CD14-positive monocyte (primary cell): ENCODE measurements around the gene TMEM158. TPM values are rescaled to one million over a fixed set of nuclear protein-coding genes. Genes with fewer than 3 reads are reported as not detected.

ENCODE experiments used
- DNase-seq, 3 donors: peaks; one replicate each; pipeline ENCODE4 v3.0.0-alpha.2; 2011 to 2022
- H2AFZ ChIP-seq: 2 replicates; pipeline ENCODE4 v1.6.0; 2012; ENCODE audit warnings: mild to moderate bottlenecking, low read depth, low read length, inconsistent platforms; ENCODE audit not compliant: insufficient read depth, poor library complexity, severe bottlenecking
- H3K27ac ChIP-seq, 2 donors: 1 replicate in 1 of 2; 2 replicates in 1 of 2; pipeline ENCODE4 v1.5.1; 2012 to 2013; ENCODE audit warnings: low read length in 2 of 2, control low read depth in 1 of 2, inconsistent platforms in 1 of 2, low read depth in 1 of 2, mild to moderate bottlenecking in 1 of 2
- H3K27me3 ChIP-seq, 2 donors: one replicate each; pipeline versions ENCODE4 v1.6.0 to v1.6.1; 2011 to 2013; ENCODE audit warnings: low read length in 2 of 2; ENCODE audit not compliant: control insufficient read depth in 2 of 2, insufficient read depth in 2 of 2
- H3K36me3 ChIP-seq, 2 donors: replicated peaks in 1 of 2; 1 replicate in 1 of 2; 2 replicates in 1 of 2; pipeline versions ENCODE4 v1.5.1 to v1.6.1; 2012 to 2013; ENCODE audit warnings: low read length in 2 of 2, control low read depth in 1 of 2, inconsistent platforms in 1 of 2, mild to moderate bottlenecking in 1 of 2; ENCODE audit not compliant: insufficient read depth in 2 of 2, control insufficient read depth in 1 of 2
- H3K4me1 ChIP-seq, 2 donors: 1 replicate in 1 of 2; 2 replicates in 1 of 2; pipeline versions ENCODE4 v1.5.1 to v1.6.1; 2012 to 2013; ENCODE audit warnings: low read length in 2 of 2, control low read depth in 1 of 2, inconsistent platforms in 1 of 2, mild to moderate bottlenecking in 1 of 2, moderate library complexity in 1 of 2; ENCODE audit not compliant: insufficient read depth in 2 of 2, control insufficient read depth in 1 of 2
- H3K4me2 ChIP-seq: replicated peaks from 2 replicates; pipeline ENCODE3; 2012; ENCODE audit warnings: low read length, moderate library complexity, mild to moderate bottlenecking; ENCODE audit not compliant: poor library complexity, severe bottlenecking; ENCODE audit errors: extremely low read depth
- H3K4me3 ChIP-seq, 3 experiments: fragments of 200-600 bp in 1 of 3; sonication (generic) in 1 of 3; replicated peaks in 1 of 3; 1 replicate in 2 of 3; 2 replicates in 1 of 3; pipeline ENCODE4 v1.5.1; 2011 to 2013; ENCODE audit warnings: low read length in 3 of 3, mild to moderate bottlenecking in 3 of 3, control low read depth in 2 of 3, low read depth in 2 of 3, inconsistent platforms in 1 of 3, moderate library complexity in 1 of 3
- H3K79me2 ChIP-seq: 2 replicates; pipeline ENCODE4 v1.6.0; 2012; ENCODE audit warnings: mild to moderate bottlenecking, control low read depth, inconsistent platforms, low read length, moderate library complexity; ENCODE audit not compliant: insufficient read depth
- H3K9ac ChIP-seq: 2 replicates; pipeline ENCODE4 v1.6.0; 2017; ENCODE audit warnings: low read length, mild to moderate bottlenecking; ENCODE audit not compliant: insufficient read depth, poor library complexity, severe bottlenecking
- H3K9me3 ChIP-seq, 2 donors: replicated peaks in 1 of 2; 1 replicate in 1 of 2; 2 replicates in 1 of 2; pipeline versions ENCODE4 v1.5.1 to v1.6.1; 2012 to 2013; ENCODE audit warnings: low read length in 2 of 2, control low read depth in 1 of 2; ENCODE audit not compliant: control insufficient read depth in 1 of 2, insufficient read depth in 1 of 2
- H4K20me1 ChIP-seq: 2 replicates; pipeline ENCODE4 v1.6.0; 2012; ENCODE audit warnings: mild to moderate bottlenecking, low read length, control low read depth, moderate library complexity; ENCODE audit not compliant: insufficient read depth
- H3K27ac Mint-ChIP-seq, 7 donors: one replicate each; pipeline ENCODE4 v1.8.0; 2020; ENCODE audit warnings: mild to moderate bottlenecking in 7 of 7, mixed read lengths in 7 of 7, moderate library complexity in 6 of 7, inconsistent platforms in 2 of 7
- H3K27me3 Mint-ChIP-seq, 3 donors: one replicate each; pipeline ENCODE4 v1.8.0; 2021 to 2022; ENCODE audit warnings: low read depth in 3 of 3, mild to moderate bottlenecking in 3 of 3, mixed read lengths in 3 of 3, moderate library complexity in 3 of 3, inconsistent platforms in 1 of 3
- H3K36me3 Mint-ChIP-seq, 2 donors: one replicate each; pipeline ENCODE4 v1.8.0; 2020; ENCODE audit warnings: mixed read lengths in 2 of 2, inconsistent platforms in 1 of 2, mild to moderate bottlenecking in 1 of 2
- H3K4me1 Mint-ChIP-seq: one replicate; pipeline ENCODE4 v1.8.0; 2020; ENCODE audit warnings: mild to moderate bottlenecking, mixed read lengths
- H3K4me3 Mint-ChIP-seq, 2 donors: one replicate each; pipeline ENCODE4 v1.8.0; 2020; ENCODE audit warnings: mild to moderate bottlenecking in 2 of 2, mixed read lengths in 2 of 2, moderate library complexity in 1 of 2
- H3K9me3 Mint-ChIP-seq, 7 donors: one replicate each; pipeline ENCODE4 v1.8.0; 2020 to 2022; ENCODE audit warnings: mixed read lengths in 7 of 7, mild to moderate bottlenecking in 6 of 7, moderate library complexity in 6 of 7, inconsistent platforms in 2 of 7
- CTCF ChIP-seq: fragments of 200-600 bp; IDR thresholded peaks from one replicate; pipeline ENCODE4 v1.8.0; 2022; ENCODE audit warnings: antibody characterized with exemption, mild to moderate bottlenecking
- WGBS: methylation state at CpG from one replicate; pipeline ENCODE4 v1.1.5; 2013; ENCODE audit warnings: missing lambda C conversion rate; ENCODE audit not compliant: insufficient coverage; 5-methylcytosine and 5-hydroxymethylcytosine counted together
- intact Hi-C, 2 donors: fragments of 100-400 bp; cut with micrococcal nuclease; formaldehyde crosslinking; loops; one replicate each; pipeline versions ENCODE4 v1.15.0 to v1.15.1; 2023
- polyA plus RNA-seq, 3 donors: library from polyadenylated mRNA; depleted of rRNA in 1 of 3; unstranded in 2 of 3; stranded (reverse) in 1 of 3; fragments of 300-500 nt in 2 of 3; fragments of >200 nt in 1 of 3; fragmentation: Illumina TruSeq in 2 of 3; gene quantifications; 1 replicate in 2 of 3; 2 replicates in 1 of 3; pipeline ENCODE4 v1.2.3, GENCODE V29; 2012 to 2021

The TMEM158 gene
- polyA plus RNA-seq, 3 donors, result 0.19 to 0.88 TPM; not detected in 1

GRCh38 chr3:45182915-45183871, 42.9 kb downstream of the TMEM158 start:
- H2AFZ ChIP-seq, result no peak overlapping the region
- no peaks in the 10 kb centered on the region for H3K79me2 ChIP-seq
- intact Hi-C loops, result no loop called here
- H3K36me3 Mint-ChIP-seq, result no peaks in the 10 kb centered on the region
- no peak for TF ChIP-seq CTCF
- H3K4me3 ChIP-seq, result no peak overlapping the region
- peaks cover 9% of the 10 kb centered on the region for H3K4me1 Mint-ChIP-seq
- H3K27me3 Mint-ChIP-seq, result peaks cover 4 to 8% (median 5%) of the 10 kb centered on the region in 3 donors
- no peaks in the 10 kb centered on the region for H3K36me3 ChIP-seq
- DNase-seq, result peak in 1 of 3 donors; percentile 23
- no peaks in the 10 kb centered on the region for H3K9me3 ChIP-seq
- no peak overlapping the region for H3K4me2 ChIP-seq
- no peaks in the 10 kb centered on the region for H3K9me3 Mint-ChIP-seq
- peaks cover 5 to 6% of the 10 kb centered on the region in 2 donors for H3K4me1 ChIP-seq
- no peak overlapping the region for H3K9ac ChIP-seq
- H4K20me1 ChIP-seq, result no peaks in the 10 kb centered on the region
- H3K27ac ChIP-seq, result no peak overlapping the region
- no peaks in the 10 kb centered on the region for H3K27me3 ChIP-seq
- H3K27ac Mint-ChIP-seq, result peak overlapping the region in 4 of 7 donors; percentile 34 to 76 (median 43)
- H3K4me3 Mint-ChIP-seq, result no peak overlapping the region
- WGBS, result 47% methylated on average over 7 of the region's 7 CpGs

- H4K20me1 ChIP-seq, result no peaks in the 10 kb centered on the region
- H2AFZ ChIP-seq, result no peak overlapping the region
- no peak overlapping the region for H3K4me2 ChIP-seq
- no peaks in the 10 kb centered on the region for H3K27me3 ChIP-seq
- no peak for DNase-seq
- H3K9ac ChIP-seq, result no peak overlapping the region
- H3K9me3 ChIP-seq, result no peaks in the 10 kb centered on the region
- Mint-ChIP-seq H3K27ac (no peak overlapping the region), H3K4me1 (peaks cover 5% of the 10 kb centered on the region), H3K4me3 (no peak overlapping the region), H3K36me3 (no peaks in the 10 kb centered on the region), H3K27me3 (peaks cover 3 to 11% (median 7%) of the 10 kb centered on the region in 3 donors), H3K9me3 (no peaks in the 10 kb centered on the region)
- no peaks in the 10 kb centered on the region for H3K79me2 ChIP-seq
- no peaks in the 10 kb centered on the region for H3K36me3 ChIP-seq
- 100% methylated on average over 1 of the region's 5 CpGs for WGBS
- peaks cover 4 to 5% of the 10 kb centered on the region in 2 donors for H3K4me1 ChIP-seq
- intact Hi-C loops, result no loop called here
- TF ChIP-seq CTCF, result no peak
- H3K4me3 ChIP-seq, result no peak overlapping the region
- H3K27ac ChIP-seq, result no peak overlapping the region
Observed at GRCh38 chr3:45181496-45181895, 44.6 kb downstream of the TMEM158 start.
